ENCODE results near the gene LAMC2. TPM values are rescaled to one million over a fixed set of nuclear protein-coding genes. Genes with fewer than 3 reads are reported as not detected.

Gene LAMC2
- total RNA-seq, 1 donor: 3.3 TPM

DNA sequence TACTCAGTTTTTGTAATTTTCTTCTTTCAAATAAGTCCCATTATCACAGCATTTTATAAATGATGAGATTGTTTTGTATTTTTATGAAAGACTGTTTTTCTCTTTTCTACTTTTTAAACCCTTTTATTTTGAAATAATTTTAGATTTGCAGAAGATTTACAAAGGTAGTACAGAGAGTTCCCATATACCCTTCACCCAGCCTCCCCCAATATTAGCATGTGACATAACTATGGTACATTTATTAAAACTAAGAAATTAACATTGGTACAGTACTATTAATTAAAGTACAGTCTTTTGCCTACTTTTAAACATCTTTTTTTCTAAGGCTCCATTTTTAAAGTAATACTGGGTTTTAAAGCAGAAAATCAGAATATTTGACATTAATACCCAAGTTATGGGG is 35.6 kb upstream of the LAMC2 start:
- Histone ChIP-seq H3K9me3 (ENCODE audit: low read depth, low read length) (no peaks in the 10 kb centered on the region), H3K4me3 (ENCODE audit: insufficient read depth, low read length) (no peak overlapping the region), H4K20me1 (ENCODE audit: insufficient read depth, low read length) (no peaks in the 10 kb centered on the region), H3K4me1 (ENCODE audit: insufficient read depth, low read length) (peaks cover 17% of the 10 kb centered on the region), H3K27ac (ENCODE audit: low read depth, low read length) (no peak overlapping the region), H3K4me2 (ENCODE audit: insufficient read depth, low read length) (no peak overlapping the region), H3K36me3 (ENCODE audit: insufficient read depth, low read length) (no peaks in the 10 kb centered on the region), H2AFZ (ENCODE audit: low read length) (no peak overlapping the region), H3K27me3 (ENCODE audit: insufficient read depth, low read length) (no peaks in the 10 kb centered on the region), H3K79me2 (ENCODE audit: insufficient read depth, low read length) (no peaks in the 10 kb centered on the region)
- no peak for DNase-seq (ENCODE audit: insufficient read length, low spot score, missing footprints)
- TF ChIP-seq, protein P1, sequence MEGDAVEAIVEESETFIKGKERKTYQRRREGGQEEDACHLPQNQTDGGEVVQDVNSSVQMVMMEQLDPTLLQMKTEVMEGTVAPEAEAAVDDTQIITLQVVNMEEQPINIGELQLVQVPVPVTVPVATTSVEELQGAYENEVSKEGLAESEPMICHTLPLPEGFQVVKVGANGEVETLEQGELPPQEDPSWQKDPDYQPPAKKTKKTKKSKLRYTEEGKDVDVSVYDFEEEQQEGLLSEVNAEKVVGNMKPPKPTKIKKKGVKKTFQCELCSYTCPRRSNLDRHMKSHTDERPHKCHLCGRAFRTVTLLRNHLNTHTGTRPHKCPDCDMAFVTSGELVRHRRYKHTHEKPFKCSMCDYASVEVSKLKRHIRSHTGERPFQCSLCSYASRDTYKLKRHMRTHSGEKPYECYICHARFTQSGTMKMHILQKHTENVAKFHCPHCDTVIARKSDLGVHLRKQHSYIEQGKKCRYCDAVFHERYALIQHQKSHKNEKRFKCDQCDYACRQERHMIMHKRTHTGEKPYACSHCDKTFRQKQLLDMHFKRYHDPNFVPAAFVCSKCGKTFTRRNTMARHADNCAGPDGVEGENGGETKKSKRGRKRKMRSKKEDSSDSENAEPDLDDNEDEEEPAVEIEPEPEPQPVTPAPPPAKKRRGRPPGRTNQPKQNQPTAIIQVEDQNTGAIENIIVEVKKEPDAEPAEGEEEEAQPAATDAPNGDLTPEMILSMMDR (IDR thresholded peaks at IDR 0.05; ENCODE audit: extremely low read depth, low read depth, low read length): no peak

DNA sequence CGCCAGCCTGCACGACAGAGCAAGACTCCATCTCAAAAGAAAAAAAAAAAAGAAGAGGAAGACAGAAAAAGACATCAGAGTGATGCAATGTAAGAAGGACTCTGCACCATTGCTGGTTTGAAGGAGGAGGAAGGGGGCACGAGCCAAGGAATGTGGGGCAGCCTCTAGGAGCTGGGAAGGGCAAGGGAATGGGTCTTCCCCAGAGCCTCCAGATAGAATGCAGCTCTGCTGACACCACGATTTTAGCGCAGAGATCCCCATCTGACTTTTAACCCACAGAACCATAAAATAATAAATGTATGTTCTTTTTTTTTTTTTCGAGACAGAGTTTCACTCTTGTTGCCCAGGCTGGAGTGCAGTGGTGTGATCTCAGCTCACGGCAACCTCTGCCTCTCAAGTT is 33.9 kb upstream of the LAMC2 start:
- Histone ChIP-seq H3K4me1 (ENCODE audit: insufficient read depth, low read length) (peaks cover 21% of the 10 kb centered on the region), H2AFZ (ENCODE audit: low read length) (no peak overlapping the region), H3K79me2 (ENCODE audit: insufficient read depth, low read length) (no peaks in the 10 kb centered on the region), H3K4me3 (ENCODE audit: insufficient read depth, low read length) (no peak overlapping the region), H3K36me3 (ENCODE audit: insufficient read depth, low read length) (no peaks in the 10 kb centered on the region), H3K4me2 (ENCODE audit: insufficient read depth, low read length) (no peak overlapping the region), H3K27ac (ENCODE audit: low read depth, low read length) (no peak overlapping the region), H3K9me3 (ENCODE audit: low read depth, low read length) (no peaks in the 10 kb centered on the region), H4K20me1 (ENCODE audit: insufficient read depth, low read length) (no peaks in the 10 kb centered on the region), H3K27me3 (ENCODE audit: insufficient read depth, low read length) (no peaks in the 10 kb centered on the region)
- TF ChIP-seq, protein P1 (IDR thresholded peaks at IDR 0.05; ENCODE audit: extremely low read depth, low read depth, low read length): no peak
- DNase-seq (ENCODE audit: insufficient read length, low spot score, missing footprints): no peak

DNA sequence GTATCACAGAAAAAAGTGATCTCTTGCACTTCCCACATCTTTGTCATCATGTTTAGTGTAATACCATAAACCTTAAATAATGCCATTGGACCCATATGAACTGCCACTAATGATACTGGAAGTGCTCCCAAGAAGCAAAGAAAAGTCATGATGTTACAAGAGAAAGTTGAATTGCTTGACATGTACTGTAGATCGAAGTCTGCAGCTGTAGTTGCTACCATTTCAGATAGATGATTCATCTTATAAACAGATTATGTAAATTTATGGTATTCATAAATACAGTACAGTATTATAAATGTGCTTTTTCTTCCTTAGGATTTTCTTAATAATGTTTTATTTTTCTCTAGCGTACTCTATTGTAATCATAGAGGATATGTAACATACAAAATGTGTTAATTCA is 30.1 kb upstream of the LAMC2 start:
- H3K79me2 ChIP-seq (ENCODE audit: insufficient read depth, low read length): no peaks in the 10 kb centered on the region
- peaks cover 4% of the 10 kb centered on the region for H3K4me1 ChIP-seq (ENCODE audit: insufficient read depth, low read length)
- no peaks in the 10 kb centered on the region for H3K36me3 ChIP-seq (ENCODE audit: insufficient read depth, low read length)
- H2AFZ ChIP-seq (ENCODE audit: low read length): no peak overlapping the region
- TF ChIP-seq, protein P1 (IDR thresholded peaks at IDR 0.05; ENCODE audit: extremely low read depth, low read depth, low read length): no peak
- no peaks in the 10 kb centered on the region for H4K20me1 ChIP-seq (ENCODE audit: insufficient read depth, low read length)
- H3K27ac ChIP-seq (ENCODE audit: low read depth, low read length): no peak overlapping the region
- H3K9me3 ChIP-seq (ENCODE audit: low read depth, low read length): no peaks in the 10 kb centered on the region
- H3K4me2 ChIP-seq (ENCODE audit: insufficient read depth, low read length): no peak overlapping the region
- no peaks in the 10 kb centered on the region for H3K27me3 ChIP-seq (ENCODE audit: insufficient read depth, low read length)
- DNase-seq (ENCODE audit: insufficient read length, low spot score, missing footprints): no peak
- no peak overlapping the region for H3K4me3 ChIP-seq (ENCODE audit: insufficient read depth, low read length)

DNA sequence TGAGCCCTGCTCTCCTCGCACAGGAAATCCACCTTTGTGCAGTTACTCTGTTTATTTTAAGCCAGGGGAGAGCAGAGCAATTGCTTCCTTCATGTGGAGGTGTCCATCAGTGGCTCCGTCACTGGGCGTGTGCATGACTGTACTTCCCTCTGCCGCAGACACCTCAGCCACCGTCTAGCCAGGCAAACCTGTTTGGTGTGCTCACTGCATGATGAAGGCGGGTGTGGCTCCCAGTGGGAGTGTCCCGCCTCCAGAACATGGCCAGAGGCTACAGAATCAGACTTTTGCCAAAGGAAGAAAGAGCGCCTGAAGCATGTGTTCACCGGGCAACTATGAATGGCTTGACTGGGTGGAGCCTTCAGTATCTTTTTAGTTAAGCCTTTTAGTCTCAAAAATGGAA is 26.1 kb upstream of the LAMC2 start:
- peaks cover 33% of the 10 kb centered on the region for H3K4me1 ChIP-seq (ENCODE audit: insufficient read depth, low read length)
- no peak for DNase-seq (ENCODE audit: insufficient read length, low spot score, missing footprints)
- H3K9me3 ChIP-seq (ENCODE audit: low read depth, low read length): no peaks in the 10 kb centered on the region
- H3K27me3 ChIP-seq (ENCODE audit: insufficient read depth, low read length): no peaks in the 10 kb centered on the region
- no peaks in the 10 kb centered on the region for H3K79me2 ChIP-seq (ENCODE audit: insufficient read depth, low read length)
- H3K27ac ChIP-seq (ENCODE audit: low read depth, low read length): no peak overlapping the region
- TF ChIP-seq, protein P1 (IDR thresholded peaks at IDR 0.05; ENCODE audit: extremely low read depth, low read depth, low read length): no peak
- H3K36me3 ChIP-seq (ENCODE audit: insufficient read depth, low read length): no peaks in the 10 kb centered on the region
- no peak overlapping the region for H3K4me2 ChIP-seq (ENCODE audit: insufficient read depth, low read length)
- no peaks in the 10 kb centered on the region for H4K20me1 ChIP-seq (ENCODE audit: insufficient read depth, low read length)
- H2AFZ ChIP-seq (ENCODE audit: low read length): peak overlapping the region; percentile 35
- no peak overlapping the region for H3K4me3 ChIP-seq (ENCODE audit: insufficient read depth, low read length)

All from osteoblast (primary cell).